H1 (cell line): ENCODE results near the gene FAM83F. TPM values are rescaled to one million over a fixed set of nuclear protein-coding genes. Genes with fewer than 3 reads are reported as not detected.

Experiments
- CTCF ChIA-PET: fragments of 300-600 bp; sonication (Branson Sonifier 250); formaldehyde crosslinking; loops from one replicate; lab custom pipeline; 2021; ENCODE audit not compliant: partially characterized antibody; lab: Charles Lee
- POLR2A ChIA-PET: fragments of 300-600 bp; sonication (Branson Sonifier 250); formaldehyde crosslinking; loops from one replicate; lab custom pipeline; 2021; ENCODE audit warnings: inconsistent platforms; ENCODE audit not compliant: partially characterized antibody; lab: Charles Lee
- DNase-seq, 2 experiments: peaks; one replicate each; pipeline versions ENCODE4 v3.0.0 to v3.0.0-alpha.2; 2010 to 2022; ENCODE audit warnings: low spot score in 2 of 2, low read depth in 1 of 2, mixed read lengths in 1 of 2
- FAIRE-seq: peaks from 2 replicates; lab custom pipeline; 2011; peaks lifted over from hg19 to GRCh38; lab: Jason Lieb, UNC
- H2AFZ ChIP-seq: 2 replicates; pipeline ENCODE4 v1.8.1; 2012; ENCODE audit warnings: low read length, inconsistent platforms
- H2AK5ac ChIP-seq: 2 replicates; pipeline ENCODE4 v1.6.1; 2013; ENCODE audit warnings: low read depth, low read length
- H2BK120ac ChIP-seq: replicated peaks from 2 replicates; pipeline ENCODE3; 2013; ENCODE audit warnings: low read depth, low read length, inconsistent platforms
- H2BK12ac ChIP-seq: 2 replicates; pipeline ENCODE4 v1.6.1; 2013; ENCODE audit warnings: low read depth, low read length
- H2BK15ac ChIP-seq: 2 replicates; pipeline ENCODE4 v1.6.1; 2013; ENCODE audit warnings: low read length
- H2BK20ac ChIP-seq: 2 replicates; pipeline ENCODE4 v1.6.1; 2013; ENCODE audit warnings: low read length
- H2BK5ac ChIP-seq: 2 replicates; pipeline ENCODE4 v1.6.1; 2013; ENCODE audit warnings: low read depth, low read length
- H3K14ac ChIP-seq: 2 replicates; pipeline ENCODE4 v1.6.1; 2013; ENCODE audit warnings: inconsistent platforms; ENCODE audit not compliant: insufficient read length
- H3K18ac ChIP-seq: 2 replicates; pipeline ENCODE4 v1.6.1; 2013; ENCODE audit warnings: low read length; ENCODE audit errors: extremely low read depth
- H3K23ac ChIP-seq: 2 replicates; pipeline ENCODE4 v1.6.1; 2013; ENCODE audit warnings: inconsistent platforms; ENCODE audit not compliant: insufficient read length
- H3K23me2 ChIP-seq: 2 replicates; pipeline ENCODE4 v1.6.1; 2013; ENCODE audit warnings: low read depth, low read length
- H3K27ac ChIP-seq: 2 replicates; pipeline ENCODE4 v1.6.1; 2011; ENCODE audit warnings: low read depth, low read length, inconsistent platforms
- H3K27me3 ChIP-seq, 4 experiments: replicated peaks in 1 of 4; 1 replicate in 1 of 4; 2 replicates in 3 of 4; pipeline versions ENCODE4 v1.6.1 to v1.8.1; 2011 to 2013; ENCODE audit warnings: low read length in 3 of 4, mild to moderate bottlenecking in 3 of 4, inconsistent platforms in 2 of 4, mixed read lengths in 2 of 4, moderate library complexity in 1 of 4; ENCODE audit not compliant: control insufficient read depth in 3 of 4, insufficient read depth in 3 of 4; ENCODE audit errors: extremely low read depth in 1 of 4
- H3K36me3 ChIP-seq, 4 experiments: 2 replicates each; pipeline versions ENCODE4 v1.6.1 to v1.8.1; 2011 to 2013; ENCODE audit warnings: mild to moderate bottlenecking in 4 of 4, low read length in 3 of 4, moderate library complexity in 2 of 4, control low read depth in 1 of 4, inconsistent platforms in 1 of 4; ENCODE audit not compliant: insufficient read depth in 4 of 4, control insufficient read depth in 2 of 4
- H3K4ac ChIP-seq: replicated peaks from 2 replicates; pipeline ENCODE3; 2013; ENCODE audit warnings: low read length, low read depth, mixed read lengths, inconsistent platforms; ENCODE audit not compliant: insufficient read length
- H3K4me1 ChIP-seq, 4 experiments: replicated peaks in 1 of 4; 1 replicate in 1 of 4; 2 replicates in 3 of 4; pipeline versions ENCODE4 v1.6.1 to v1.8.1; 2011 to 2013; ENCODE audit warnings: low read length in 3 of 4, inconsistent platforms in 2 of 4, mixed read lengths in 1 of 4; ENCODE audit not compliant: insufficient read depth in 4 of 4, control insufficient read depth in 3 of 4
- H3K4me2 ChIP-seq, 2 experiments: 2 replicates each; pipeline versions ENCODE4 v1.6.1 to v1.8.1; 2011 to 2013; ENCODE audit warnings: low read depth in 2 of 2, low read length in 2 of 2, control low read depth in 1 of 2, inconsistent platforms in 1 of 2, mild to moderate bottlenecking in 1 of 2; ENCODE audit not compliant: insufficient read depth in 1 of 2
- H3K4me3 ChIP-seq, 4 experiments: fragments of 200-600, 300-600 bp in 1 of 4; sonication (generic), shearing (Covaris generic), sonication (Bioruptor Twin) in 1 of 4; 2 replicates each; pipeline versions ENCODE4 v1.5.1 to v1.8.1; 2011 to 2016; ENCODE audit warnings: low read length in 4 of 4, low read depth in 3 of 4, control low read depth in 2 of 4, inconsistent platforms in 2 of 4, mild to moderate bottlenecking in 2 of 4, mixed read lengths in 1 of 4, moderate library complexity in 1 of 4; ENCODE audit not compliant: insufficient read depth in 2 of 4; ENCODE audit errors: extremely low read depth in 1 of 4
- H3K56ac ChIP-seq: replicated peaks from 2 replicates; pipeline ENCODE3; 2013; ENCODE audit warnings: low read depth, mild to moderate bottlenecking, mixed read lengths, low read length, inconsistent platforms; ENCODE audit not compliant: insufficient read length
- H3K79me1 ChIP-seq: 2 replicates; pipeline ENCODE4 v1.6.1; 2013; ENCODE audit warnings: low read depth, low read length, control low read depth
- H3K79me2 ChIP-seq, 2 experiments: 2 replicates each; pipeline versions ENCODE4 v1.6.1 to v1.8.1; 2012 to 2013; ENCODE audit warnings: low read length in 2 of 2, mild to moderate bottlenecking in 2 of 2, inconsistent platforms in 1 of 2; ENCODE audit not compliant: insufficient read depth in 2 of 2, control insufficient read depth in 1 of 2
- H3K9ac ChIP-seq, 4 experiments: replicated peaks in 1 of 4; 1 replicate in 1 of 4; 2 replicates in 3 of 4; pipeline versions ENCODE4 v1.6.1 to v1.8.1; 2011 to 2013; ENCODE audit warnings: low read depth in 3 of 4, low read length in 3 of 4, control low read depth in 2 of 4, mild to moderate bottlenecking in 2 of 4, moderate library complexity in 2 of 4, inconsistent platforms in 1 of 4; ENCODE audit errors: extremely low read depth in 1 of 4
- H3K9me3 ChIP-seq, 2 experiments: 2 replicates each; pipeline versions ENCODE4 v1.6.1 to v1.8.1; 2012 to 2013; ENCODE audit warnings: mild to moderate bottlenecking in 2 of 2, moderate library complexity in 2 of 2, control low read depth in 1 of 2, inconsistent platforms in 1 of 2, low read depth in 1 of 2, low read length in 1 of 2, mixed read lengths in 1 of 2; ENCODE audit not compliant: insufficient read depth in 2 of 2
- H4K20me1 ChIP-seq, 2 experiments: replicated peaks in 1 of 2; 2 replicates each; pipeline versions ENCODE3 to v1.8.1; 2011 to 2013; ENCODE audit warnings: inconsistent platforms in 2 of 2, low read length in 2 of 2, mild to moderate bottlenecking in 1 of 2; ENCODE audit not compliant: insufficient read depth in 2 of 2, control insufficient read depth in 1 of 2
- H4K5ac ChIP-seq: 2 replicates; pipeline ENCODE4 v1.6.1; 2013; ENCODE audit warnings: low read length, low read depth, mixed read lengths, inconsistent platforms; ENCODE audit not compliant: insufficient read length
- H4K8ac ChIP-seq: 2 replicates; pipeline ENCODE4 v1.8.0; 2013; ENCODE audit warnings: mild to moderate bottlenecking, moderate library complexity, low read length, inconsistent platforms; ENCODE audit not compliant: insufficient read depth; ENCODE audit errors: extremely low read depth
- H4K91ac ChIP-seq: replicated peaks from 2 replicates; pipeline ENCODE3; 2013; ENCODE audit warnings: low read length, mixed read lengths, inconsistent platforms; ENCODE audit not compliant: insufficient read length
- RNF2 ChIP-seq: fragments of 200-900, 300-1000 bp; sonication (generic); IDR thresholded peaks from 2 replicates; pipeline ENCODE4 v1.7.1; 2016; ENCODE audit warnings: borderline replicate concordance, low read depth, mild to moderate bottlenecking, antibody characterized with exemption, low read length; ENCODE audit not compliant: poor library complexity, severe bottlenecking; ENCODE audit errors: missing control alignments
- SIRT6 ChIP-seq: IDR thresholded peaks from one replicate; pipeline ENCODE4 v1.7.1; 2012; ENCODE audit warnings: low read length, inconsistent platforms
- whole genome bisulfite sequencing, 2 experiments: shearing (Covaris generic) in 1 of 2; methylation state at CpG; one replicate each; pipeline versions ENCODE4 v1.1.6 to v1.1.7; 2013 to 2015; ENCODE audit warnings: low lambda C conversion rate in 2 of 2, mixed read lengths in 2 of 2, inconsistent platforms in 1 of 2, low coverage in 1 of 2, missing lambda C conversion rate in 1 of 2; ENCODE audit not compliant: insufficient replicate concordance in 2 of 2, insufficient coverage in 1 of 2, insufficient read length in 1 of 2; ENCODE audit errors: extremely low coverage in 1 of 2, missing lambda C conversion rate in 1 of 2; 5-methylcytosine and 5-hydroxymethylcytosine counted together
- polyA plus RNA-seq, 7 experiments: library from polyadenylated mRNA; depleted of rRNA in 3 of 7; stranded (reverse) in 5 of 7; unstranded in 2 of 7; fragments of >200 nt in 5 of 7; fragments of 200-250 nt in 2 of 7; gene quantifications; 1 replicate in 5 of 7; 2 replicates in 1 of 7; 4 replicates in 1 of 7; pipeline versions ENCODE4 v1.2.1 to v1.2.3, GENCODE V29; 2011 to 2013; ENCODE audit warnings: missing spikeins in 2 of 7, mixed read lengths in 2 of 7
- total RNA-seq: library from RNA; stranded (reverse); fragmentation: NEBNext Ultra II Directional; extraction: Animal tissue kit (Norgen Biotek cat#: 25700); gene quantifications from 2 replicates; pipeline ENCODE4 v1.2.1, GENCODE V29; 2021

Gene FAM83F
- total and polyA plus RNA-seq, 2 of the 8 experiments (the other 6 are each of a cell fraction or from before 2014, with no cell fraction given) = 8.6 to 18.9 TPM

DNA sequence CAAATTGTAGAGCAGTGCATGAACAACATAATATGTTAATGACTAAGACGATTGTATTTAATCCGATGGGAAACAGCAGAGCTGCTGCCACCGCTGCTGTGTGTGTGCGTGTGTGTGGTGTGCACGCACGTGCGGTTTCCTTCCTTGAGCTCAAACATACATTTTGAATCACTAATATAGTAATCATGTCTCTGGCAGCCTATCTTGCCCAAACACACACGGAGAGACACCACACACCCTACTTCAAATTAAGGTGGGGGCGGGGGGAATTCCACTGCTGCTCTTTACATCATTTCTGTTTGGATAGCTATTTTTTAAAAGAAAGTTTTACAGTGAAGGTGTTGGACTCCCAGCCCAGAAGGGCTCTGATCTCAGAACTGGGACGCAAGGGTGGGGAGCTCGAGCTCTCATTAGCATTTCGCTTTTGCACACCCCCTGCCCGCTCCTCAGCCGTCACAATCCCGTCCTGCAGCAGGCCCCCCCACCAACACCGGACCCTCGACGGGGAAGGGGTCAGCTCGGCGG is 651 bp upstream of the FAM83F start:
- CTCF ChIA-PET = interaction anchor here (0.9 to 2.4 kb wide), 6 partner anchors 10 to 77 kb away, joined by 3 to 11 read pairs (median 4); no protein-coding TSS in a partner anchor

More for the DNA sequence above, 651 bp upstream of the FAM83F start:
- H3K9ac ChIP-seq = no peak overlapping the region; a peak in 2 of 7 replicates
- no peaks in the 10 kb centered on the region for H3K9me3 ChIP-seq
- no peak for DNase-seq
- H2BK120ac ChIP-seq = no peak overlapping the region
- H3K23me2 ChIP-seq = peaks cover 8% of the 10 kb centered on the region; the same call in 1 of the 2 replicates
- peak overlapping the region in 2 of 4 experiments; percentile 53 to 69; a peak in 5 of 8 replicates for H3K4me3 ChIP-seq
- no peak overlapping the region for H3K27ac ChIP-seq
- no peak overlapping the region for H4K91ac ChIP-seq
- H3K18ac ChIP-seq = no peak overlapping the region
- H3K79me1 ChIP-seq = 0 out of 2 replicates have a peak, but pooled peaks cover 3% of the 10 kb centered on the region
- peaks cover 0 to 21% of the 10 kb centered on the region in 2 experiments; a peak in 2 of 4 replicates for H3K79me2 ChIP-seq
- no peak overlapping the region for H3K14ac ChIP-seq
- H3K4me1 ChIP-seq = peaks cover 17 to 38% (median 25%) of the 10 kb centered on the region in 4 experiments
- H4K8ac ChIP-seq = peak overlapping the region; percentile 58
- H2BK15ac ChIP-seq = no peak overlapping the region
- no peak overlapping the region for H2BK12ac ChIP-seq
- H3K36me3 ChIP-seq = no peaks in the 10 kb centered on the region
- no peak overlapping the region for H3K23ac ChIP-seq
- no peak overlapping the region for H4K5ac ChIP-seq
- POLR2A ChIA-PET = interaction anchor here (1.3 to 2.7 kb wide), 4 partner anchors 10 to 50 kb away, joined by 3 to 8 read pairs (median 4); no protein-coding TSS in a partner anchor
- no peak overlapping the region for H3K4ac ChIP-seq
- no peaks in the 10 kb centered on the region for H4K20me1 ChIP-seq
- H3K27me3 ChIP-seq = peaks cover 0 to 19% (median 13%) of the 10 kb centered on the region in 4 experiments; a peak in 6 of 7 replicates
- H2BK20ac ChIP-seq = no peak overlapping the region
- no peak for FAIRE-seq
- H2AK5ac ChIP-seq = no peak overlapping the region; the same call in 1 of the 2 replicates
- H3K56ac ChIP-seq = no peak overlapping the region
- H2BK5ac ChIP-seq = no peak overlapping the region
- peak overlapping the region; percentile 63 to 93 for H3K4me2 ChIP-seq
- WGBS, 2 experiments = 65% methylated on average over 14 of the region's 20 CpGs; no CpG with 5 or more reads in 1 of the 2 experiments
- H2AFZ ChIP-seq = no peak overlapping the region
- TF ChIP-seq RNF2 (peak; percentile 38), SIRT6 (no peak)
